T-helper 1 cell treated with Interleukin-12 subunit alpha and Interleukin-12 subunit beta and Interleukin-4 antibody, amounts not matched to agents 30 ng/mL and 1 ng/mL, for 36 hours (primary cell): ENCODE data around the gene TMBIM1. TPM values are rescaled to one million over a fixed set of nuclear protein-coding genes. Genes with fewer than 3 reads are reported as not detected.

Source experiments
- intact Hi-C: fragments of 100-400 bp; cut with micrococcal nuclease; formaldehyde crosslinking; loops from one replicate; pipeline ENCODE4 v1.15.1; 2024
- total RNA-seq: library from RNA; stranded (reverse); gene quantifications from 2 replicates; pipeline ENCODE4 v1.2.3, GENCODE V29; 2022

TMBIM1 gene
- total RNA-seq, 1 donor from 2014 or later: 76.0 TPM

DNA sequence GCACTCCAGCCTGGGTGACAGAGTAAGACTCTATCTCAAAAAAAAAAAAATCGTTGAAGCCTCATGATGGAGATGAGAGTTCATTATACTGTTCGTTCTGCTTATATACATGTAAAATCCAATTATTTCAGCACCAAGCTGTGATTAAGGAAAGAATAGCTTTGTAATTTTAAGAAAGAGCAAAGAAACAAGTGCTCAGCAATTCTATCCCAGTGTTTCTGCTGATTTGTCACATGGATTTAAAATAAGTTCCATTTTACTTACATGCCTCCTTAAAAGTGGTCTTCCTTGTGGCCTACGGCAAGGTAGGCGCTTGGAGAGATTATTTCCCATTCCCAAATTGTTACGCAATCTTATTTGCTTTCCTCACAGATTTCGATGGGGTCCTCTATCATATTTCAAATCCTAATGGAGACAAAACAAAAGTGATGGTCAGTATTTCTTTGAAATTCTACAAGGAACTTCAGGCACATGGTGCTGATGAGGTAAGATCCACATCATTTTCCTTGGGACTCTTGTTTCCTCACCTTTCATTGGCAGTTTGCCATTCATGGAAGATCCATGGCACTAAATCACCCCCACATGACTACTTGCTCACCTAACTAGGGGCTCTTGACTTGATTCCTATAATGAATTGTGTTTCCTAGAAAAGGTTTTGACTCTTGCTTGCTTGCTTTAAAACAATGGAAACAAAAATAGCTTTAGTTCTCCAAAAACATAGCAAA lies 63.8 kb downstream of the TMBIM1 start:
- intact Hi-C loops: loop anchor here (1.0 to 5.0 kb wide), 7 partner anchors 10 to 1816 kb away; partner anchors contain the start of genes AAMP, PNKD and SMARCAL1

- intact Hi-C loops: loop anchor here (5.0 kb wide), 1 partner anchor 1815 kb away; the partner anchor contains the start of gene SMARCAL1
Measured at GRCh38 chr2:218226903-218227302, 65.4 kb downstream of the TMBIM1 start.

Other genes starting within 250 kb of the TMBIM1 start
- gene RUFY4, start 223.2 kb downstream of the TMBIM1 start, total RNA-seq: 3.2 and 3.3 TPM in 2 replicates
- gene CXCR2, start 166.5 kb downstream of the TMBIM1 start, total RNA-seq: 0.12 TPM in 2 replicates
- gene CXCR1, start 125.5 kb downstream of the TMBIM1 start, total RNA-seq: 0.54 and 0.76 TPM in 2 replicates
- 687 and 710 TPM in 2 replicates for gene ARPC2, start 75.3 kb downstream of the TMBIM1 start, total RNA-seq
- gene GPBAR1, start 31.5 kb downstream of the TMBIM1 start, total RNA-seq: 1.5 and 1.8 TPM in 2 replicates
- 62.0 and 64.1 TPM in 2 replicates for gene AAMP, start 22.4 kb downstream of the TMBIM1 start, total RNA-seq
- gene PNKD, start 22.0 kb downstream of the TMBIM1 start, total RNA-seq: 26.9 and 28.8 TPM in 2 replicates
- not detected in 2 replicates for gene CATIP, start 64.4 kb upstream of the TMBIM1 start, total RNA-seq
- gene SLC11A1, start 89.8 kb upstream of the TMBIM1 start, total RNA-seq: 0.32 and 0.34 TPM in 2 replicates
- 145 and 146 TPM in 2 replicates for gene CTDSP1, start 107.4 kb upstream of the TMBIM1 start, total RNA-seq
- gene VIL1, start 126.6 kb upstream of the TMBIM1 start, total RNA-seq: 0.27 TPM in 1 of 2 replicates, not detected in the other